Effector memory CD8-positive, alpha-beta T cell (primary cell): Measurements from ENCODE around the gene HOXD11.

ENCODE experiments used
- ATAC-seq: fragments of 150-1000 bp; cut with Tn5 transposase; replicated peaks from 2 replicates; pipeline ENCODE4 v1.10.0; 2021; ENCODE audit warnings: mild to moderate bottlenecking, moderate library complexity
- DNase-seq, 3 experiments: peaks; one replicate each; pipeline ENCODE4 v3.0.0; 2021
- H3K27ac Mint-ChIP-seq, 2 donors: one replicate each; pipeline ENCODE4 v1.8.0; 2022; ENCODE audit warnings: mild to moderate bottlenecking in 2 of 2, mixed read lengths in 2 of 2, moderate library complexity in 2 of 2
- H3K27me3 Mint-ChIP-seq, 2 donors: one replicate each; pipeline ENCODE4 v1.8.0; 2022; ENCODE audit warnings: mixed read lengths in 2 of 2
- H3K36me3 Mint-ChIP-seq: one replicate; pipeline ENCODE4 v1.8.0; 2022; ENCODE audit warnings: mild to moderate bottlenecking, moderate library complexity, mixed read lengths; ENCODE audit not compliant: insufficient read depth
- H3K4me1 Mint-ChIP-seq, 2 donors: one replicate each; pipeline ENCODE4 v1.8.0; 2022; ENCODE audit warnings: low read depth in 2 of 2, mixed read lengths in 2 of 2
- H3K4me3 Mint-ChIP-seq, 2 donors: one replicate each; pipeline ENCODE4 v1.8.0; 2022; ENCODE audit warnings: mild to moderate bottlenecking in 2 of 2, mixed read lengths in 2 of 2, moderate library complexity in 2 of 2
- H3K9me3 Mint-ChIP-seq, 2 donors: one replicate each; pipeline ENCODE4 v1.8.0; 2022; ENCODE audit warnings: mixed read lengths in 2 of 2

The HOXD11 gene

GRCh38 chr2:176137252-176137580, 30.1 kb downstream of the HOXD11 start:
- no peak overlapping the region for H3K4me3 Mint-ChIP-seq
- peaks cover 37% of the 10 kb centered on the region for H3K36me3 Mint-ChIP-seq
- peaks cover 88 to 100% of the 10 kb centered on the region in 2 donors for H3K27me3 Mint-ChIP-seq
- H3K27ac Mint-ChIP-seq: no peak overlapping the region
- peaks cover 9 to 30% of the 10 kb centered on the region in 2 donors for H3K4me1 Mint-ChIP-seq
- DNase-seq: no peak
- no peak for ATAC-seq
- H3K9me3 Mint-ChIP-seq: no peaks in the 10 kb centered on the region

DNA sequence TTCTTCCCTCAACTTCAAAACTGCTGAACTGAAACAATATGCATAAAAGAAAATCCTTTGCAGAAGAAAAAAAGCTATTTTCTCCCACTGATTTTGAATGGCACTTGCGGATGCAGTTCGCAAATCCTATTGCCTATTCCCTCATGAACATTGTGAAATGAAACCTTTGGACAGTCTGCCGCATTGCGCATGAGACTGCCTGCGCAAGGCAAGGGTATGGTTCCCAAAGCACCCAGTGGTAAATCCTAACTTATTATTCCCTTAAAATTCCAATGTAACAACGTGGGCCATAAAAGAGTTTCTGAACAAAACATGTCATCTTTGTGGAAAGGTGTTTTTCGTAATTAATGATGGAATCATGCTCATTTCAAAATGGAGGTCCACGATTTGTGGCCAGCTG, 30.8 kb downstream of the HOXD11 start:
- Mint-ChIP-seq H3K9me3 (no peaks in the 10 kb centered on the region), H3K36me3 (peaks cover 30% of the 10 kb centered on the region), H3K27me3 (peaks cover 87 to 100% of the 10 kb centered on the region in 2 donors), H3K4me1 (peaks cover 6 to 27% of the 10 kb centered on the region in 2 donors), H3K27ac (no peak overlapping the region), H3K4me3 (no peak overlapping the region)
- DNase-seq (no peak), ATAC-seq (no peak)

GRCh38 chr2:176138526-176138922, 31.4 kb downstream of the HOXD11 start:
- Mint-ChIP-seq H3K9me3 (no peaks in the 10 kb centered on the region), H3K4me1 (peaks cover 6 to 26% of the 10 kb centered on the region in 2 donors), H3K27ac (no peak overlapping the region), H3K27me3 (peaks cover 88 to 100% of the 10 kb centered on the region in 2 donors), H3K36me3 (peaks cover 26% of the 10 kb centered on the region), H3K4me3 (peak overlapping the region in 1 of 2 donors; percentile 31)
- ATAC-seq (no peak), DNase-seq (no peak)

DNA sequence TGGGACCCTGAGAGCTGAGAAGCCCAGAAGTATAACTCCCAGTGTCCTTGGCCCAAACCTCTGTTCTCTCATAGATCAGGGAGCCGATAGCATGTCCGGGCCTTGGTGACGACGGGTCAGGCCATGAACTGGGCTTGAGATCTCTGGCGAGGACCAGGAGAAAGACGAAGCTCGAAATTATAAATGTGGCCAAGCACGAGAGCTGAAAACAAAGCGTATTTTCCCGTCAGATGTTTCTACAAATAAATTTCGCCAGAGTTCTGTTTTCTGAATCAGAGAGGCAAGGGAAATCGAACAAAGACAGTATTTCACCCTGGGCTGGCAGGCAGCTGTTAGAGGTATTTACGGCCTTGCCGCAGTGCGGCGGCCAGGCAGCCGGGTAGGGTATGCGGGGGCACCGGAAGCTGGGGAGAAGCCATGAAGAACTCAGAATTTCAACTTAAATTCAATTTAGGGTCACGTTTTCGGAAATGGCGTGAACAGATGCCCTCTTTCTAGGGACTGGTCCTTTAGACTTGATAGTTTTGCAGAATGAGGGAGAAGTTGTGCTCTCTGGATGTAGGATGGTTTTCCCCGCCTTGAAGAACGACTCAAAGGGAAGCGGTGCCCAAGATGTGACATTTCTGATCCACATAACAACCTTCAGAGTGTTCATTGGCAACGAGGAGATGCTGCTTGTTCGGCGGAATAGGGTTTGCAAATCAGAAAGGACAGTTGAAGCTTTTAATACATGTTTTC, 32.0 kb downstream of the HOXD11 start:
- peaks cover 6 to 26% of the 10 kb centered on the region in 2 donors for H3K4me1 Mint-ChIP-seq
- H3K36me3 Mint-ChIP-seq: peaks cover 26% of the 10 kb centered on the region
- H3K4me3 Mint-ChIP-seq: peak overlapping the region; percentile 28 to 31
- DNase-seq: no peak
- no peaks in the 10 kb centered on the region for H3K9me3 Mint-ChIP-seq
- H3K27me3 Mint-ChIP-seq: peaks cover 88 to 100% of the 10 kb centered on the region in 2 donors
- no peak overlapping the region for H3K27ac Mint-ChIP-seq
- no peak for ATAC-seq

GRCh38 chr2:176139661-176140512, 32.8 kb downstream of the HOXD11 start:
- Mint-ChIP-seq H3K9me3 (no peaks in the 10 kb centered on the region), H3K27ac (no peak overlapping the region), H3K4me3 (no peak overlapping the region), H3K27me3 (peaks cover 88 to 100% of the 10 kb centered on the region in 2 donors), H3K36me3 (peaks cover 26% of the 10 kb centered on the region), H3K4me1 (peaks cover 6 to 26% of the 10 kb centered on the region in 2 donors)
- DNase-seq (no peak), ATAC-seq (no peak)

- Mint-ChIP-seq H3K27ac (no peak overlapping the region), H3K4me3 (peak overlapping the region; percentile 34 to 62), H3K4me1 (peaks cover 3 to 22% of the 10 kb centered on the region in 2 donors), H3K9me3 (no peaks in the 10 kb centered on the region), H3K36me3 (peaks cover 23% of the 10 kb centered on the region), H3K27me3 (peaks cover 88 to 100% of the 10 kb centered on the region in 2 donors)
- DNase-seq: peak; percentile 55 to 65 (median 62)
- peak; percentile 90 for ATAC-seq
Measured at GRCh38 chr2:176140513-176141317, 33.6 kb downstream of the HOXD11 start.

- H3K4me3 Mint-ChIP-seq: no peak overlapping the region
- DNase-seq: no peak
- peaks cover 92 to 100% of the 10 kb centered on the region in 2 donors for H3K27me3 Mint-ChIP-seq
- H3K27ac Mint-ChIP-seq: no peak overlapping the region
- ATAC-seq: no peak
- no peaks in the 10 kb centered on the region for H3K9me3 Mint-ChIP-seq
- peaks cover 0 to 16% of the 10 kb centered on the region in 2 donors for H3K4me1 Mint-ChIP-seq
- peaks cover 19% of the 10 kb centered on the region for H3K36me3 Mint-ChIP-seq
Measured at GRCh38 chr2:176142281-176142680, 35.2 kb downstream of the HOXD11 start.

- Mint-ChIP-seq H3K9me3 (no peaks in the 10 kb centered on the region), H3K4me1 (peaks cover 0 to 9% of the 10 kb centered on the region in 2 donors), H3K27ac (no peak overlapping the region), H3K36me3 (peaks cover 9% of the 10 kb centered on the region), H3K27me3 (peaks cover 94 to 100% of the 10 kb centered on the region in 2 donors), H3K4me3 (no peak overlapping the region)
- no peak for ATAC-seq
- DNase-seq: no peak
Measured at GRCh38 chr2:176145085-176145969, 38.2 kb downstream of the HOXD11 start.

DNA sequence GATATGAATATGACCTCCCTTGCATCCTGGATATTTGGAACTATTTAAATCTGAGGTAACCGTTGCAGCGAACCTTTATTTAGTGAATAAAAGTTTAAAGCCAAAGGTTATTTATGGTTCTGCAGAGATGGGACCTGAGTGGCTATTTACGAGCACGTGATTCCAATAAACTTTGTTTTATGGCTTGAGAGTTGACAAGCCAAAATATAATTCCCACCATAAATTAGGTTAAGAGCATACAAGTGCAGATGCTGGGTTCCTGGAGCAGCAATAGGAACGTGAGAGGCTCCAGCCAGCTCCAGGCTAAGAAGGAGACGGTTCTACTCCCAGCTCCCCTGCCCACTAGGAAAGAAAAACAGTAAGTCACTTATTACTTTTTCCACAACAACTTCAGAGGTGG, 39.0 kb downstream of the HOXD11 start:
- Mint-ChIP-seq H3K36me3 (peaks cover 7% of the 10 kb centered on the region), H3K27me3 (peaks cover 99 to 100% of the 10 kb centered on the region in 2 donors), H3K27ac (no peak overlapping the region), H3K9me3 (no peaks in the 10 kb centered on the region), H3K4me3 (no peak overlapping the region), H3K4me1 (peaks cover 0 to 4% of the 10 kb centered on the region in 2 donors)
- ATAC-seq: no peak
- no peak for DNase-seq

GRCh38 chr2:176146645-176147044, 39.6 kb downstream of the HOXD11 start:
- H3K4me3 Mint-ChIP-seq: no peak overlapping the region
- no peak for DNase-seq
- ATAC-seq: no peak
- H3K4me1 Mint-ChIP-seq: no peaks in the 10 kb centered on the region
- H3K36me3 Mint-ChIP-seq: peaks cover 2% of the 10 kb centered on the region
- H3K9me3 Mint-ChIP-seq: no peaks in the 10 kb centered on the region
- H3K27ac Mint-ChIP-seq: no peak overlapping the region
- H3K27me3 Mint-ChIP-seq: peaks cover 99 to 100% of the 10 kb centered on the region in 2 donors

- ATAC-seq: no peak
- no peak overlapping the region for H3K27ac Mint-ChIP-seq
- H3K4me1 Mint-ChIP-seq: peaks cover 0 to 2% of the 10 kb centered on the region in 2 donors
- H3K4me3 Mint-ChIP-seq: no peak overlapping the region
- H3K36me3 Mint-ChIP-seq: no peaks in the 10 kb centered on the region
- peaks cover 94 to 100% of the 10 kb centered on the region in 2 donors for H3K27me3 Mint-ChIP-seq
- no peak for DNase-seq
- H3K9me3 Mint-ChIP-seq: no peaks in the 10 kb centered on the region
Measured at GRCh38 chr2:176147210-176147799, 40.2 kb downstream of the HOXD11 start.

GRCh38 chr2:176147800-176148496, 40.9 kb downstream of the HOXD11 start:
- H3K4me3 Mint-ChIP-seq: no peak overlapping the region
- peaks cover 95 to 100% of the 10 kb centered on the region in 2 donors for H3K27me3 Mint-ChIP-seq
- no peaks in the 10 kb centered on the region for H3K9me3 Mint-ChIP-seq
- H3K27ac Mint-ChIP-seq: no peak overlapping the region
- H3K4me1 Mint-ChIP-seq: peaks cover 0 to 2% of the 10 kb centered on the region in 2 donors
- H3K36me3 Mint-ChIP-seq: no peaks in the 10 kb centered on the region
- DNase-seq: no peak
- no peak for ATAC-seq
